T-cell (primary cell): ENCODE data around the gene MAPRE2. TPM values are rescaled to one million over a fixed set of nuclear protein-coding genes. Genes with fewer than 3 reads are reported as not detected.
A peak's percentile ranks its signal among the peaks of the same experiment; 100 is the strongest.

Experiments used
- ATAC-seq, 4 experiments: fragments of 200-7000 bp in 3 of 4; fragments of 150-1000 bp in 1 of 4; cut with Tn5 transposase; replicated peaks in 1 of 4; 1 replicate in 3 of 4; 2 replicates in 1 of 4; pipeline ENCODE4 v1.10.0; 2021; ENCODE audit warnings: moderate library complexity in 3 of 4, mild to moderate bottlenecking in 2 of 4, moderate number of reproducible peaks in 1 of 4
- CTCF ChIA-PET, 2 donors: fragments of 300-600 bp; sonication (Branson Sonifier 250); formaldehyde crosslinking; loops; one replicate each; lab custom pipeline; 2022; ENCODE audit warnings: antibody characterized with exemption in 2 of 2; lab: Charles Lee
- POLR2A ChIA-PET, 2 donors: fragments of 300-600 bp; sonication (Branson Sonifier 250); formaldehyde crosslinking; loops; one replicate each; lab custom pipeline; 2022; ENCODE audit warnings: antibody characterized with exemption in 2 of 2; lab: Charles Lee
- DNase-seq, 35 experiments: peaks; one replicate each; pipeline versions ENCODE4 v3.0.0 to v3.0.0-alpha.2; 2013 to 2023
- H3K27ac ChIP-seq: one replicate; pipeline ENCODE4 v1.5.1; 2013; ENCODE audit warnings: low read length
- H3K27me3 ChIP-seq, 2 experiments: replicated peaks in 1 of 2; 1 replicate in 1 of 2; 2 replicates in 1 of 2; pipeline versions ENCODE4 v1.6.1 to v1.7.0; 2013; ENCODE audit warnings: low read length in 1 of 2, mixed read lengths in 1 of 2; ENCODE audit not compliant: control insufficient read depth in 2 of 2, insufficient read depth in 2 of 2; ENCODE audit errors: extremely low read depth in 1 of 2
- H3K36me3 ChIP-seq, 2 donors: 1 replicate in 1 of 2; 2 replicates in 1 of 2; pipeline versions ENCODE4 v1.6.1 to v1.7.0; 2013; ENCODE audit warnings: low read length in 1 of 2; ENCODE audit not compliant: control insufficient read depth in 2 of 2, insufficient read depth in 1 of 2; ENCODE audit errors: extremely low read depth in 1 of 2
- H3K4me1 ChIP-seq, 2 experiments: 1 replicate in 1 of 2; 2 replicates in 1 of 2; pipeline versions ENCODE4 v1.6.1 to v1.7.0; 2013; ENCODE audit warnings: low read length in 2 of 2, mixed read lengths in 1 of 2; ENCODE audit not compliant: insufficient read depth in 2 of 2, control insufficient read depth in 1 of 2; ENCODE audit errors: extremely low read depth in 1 of 2
- H3K4me3 ChIP-seq, 2 donors: 1 replicate in 1 of 2; 2 replicates in 1 of 2; pipeline versions ENCODE4 v1.5.1 to v1.7.0; 2013; ENCODE audit warnings: mild to moderate bottlenecking in 2 of 2, low read length in 1 of 2, moderate library complexity in 1 of 2; ENCODE audit not compliant: control insufficient read depth in 1 of 2; ENCODE audit errors: extremely low read depth in 1 of 2
- H3K9me3 ChIP-seq: 2 replicates; pipeline ENCODE4 v1.7.0; 2013
- H3K27ac Mint-ChIP-seq, 2 donors: one replicate each; pipeline ENCODE4 v1.8.0; 2020 to 2021; ENCODE audit warnings: mild to moderate bottlenecking in 2 of 2, mixed read lengths in 2 of 2
- H3K27me3 Mint-ChIP-seq, 2 donors: one replicate each; pipeline ENCODE4 v1.8.0; 2021 to 2022; ENCODE audit warnings: mixed read lengths in 2 of 2
- H3K36me3 Mint-ChIP-seq: one replicate; pipeline ENCODE4 v1.8.0; 2021; ENCODE audit warnings: mixed read lengths
- H3K4me1 Mint-ChIP-seq, 3 donors: one replicate each; pipeline ENCODE4 v1.8.0; 2020 to 2022; ENCODE audit warnings: mixed read lengths in 3 of 3, mild to moderate bottlenecking in 1 of 3
- H3K4me3 Mint-ChIP-seq, 3 donors: one replicate each; pipeline ENCODE4 v1.8.0; 2020 to 2022; ENCODE audit warnings: mild to moderate bottlenecking in 3 of 3, mixed read lengths in 3 of 3, moderate library complexity in 3 of 3
- H3K9me3 Mint-ChIP-seq, 3 donors: one replicate each; pipeline ENCODE4 v1.8.0; 2020 to 2022; ENCODE audit warnings: mixed read lengths in 3 of 3
- WGBS: methylation state at CpG from one replicate; pipeline ENCODE4 v1.1.5; 2013; ENCODE audit warnings: missing lambda C conversion rate; ENCODE audit not compliant: insufficient coverage; 5-methylcytosine and 5-hydroxymethylcytosine counted together
- total RNA-seq, 35 experiments: library from RNA in 6 of 35; stranded (reverse) in 6 of 35; fragments of 120-200 nt in 1 of 35; gene quantifications; one replicate each; pipeline versions ENCODE4 v1.2.1 to v1.2.4 and lab custom pipeline; 2013 to 2026

The MAPRE2 gene
- total RNA-seq, 5 donors from 2014 or later (not counting 1 experiment from before 2014, with no cell fraction given), result 45.6 to 96.7 (median 53.9) TPM

- DNase-seq (no peak), ATAC-seq (no peak)
- whole genome bisulfite sequencing, result no CpG with 5 or more reads among the region's 5 CpGs
- ChIA-PET CTCF (interaction anchor here (1.1 to 7.5 kb wide), 3 partner anchors 15 to 80 kb away, joined by 3 to 152 read pairs (median 4); no protein-coding TSS in a partner anchor), POLR2A (interaction anchor here (0.6 to 4.9 kb wide), 7 partner anchors 15 to 454 kb away, joined by 3 to 161 read pairs (median 11); partner anchors contain the start of genes INO80C (in 1 of the 2), ZNF24 (in 1 of the 2) and ZSCAN30 (in 1 of the 2))
- no peaks in the 10 kb centered on the region for H3K9me3 Mint-ChIP-seq
- peak overlapping the region; percentile 98 for H3K27ac ChIP-seq
- peak overlapping the region in 1 of 2 donors; percentile 97 for H3K4me3 ChIP-seq
- no peaks in the 10 kb centered on the region for H3K36me3 ChIP-seq
- H3K4me1 ChIP-seq, result peaks cover 37 to 43% of the 10 kb centered on the region in 2 experiments
- H3K27me3 Mint-ChIP-seq, result no peaks in the 10 kb centered on the region
- peaks cover 80 to 90% (median 84%) of the 10 kb centered on the region in 3 donors for H3K4me1 Mint-ChIP-seq
- peak overlapping the region; percentile 96 to 98 for H3K27ac Mint-ChIP-seq
- H3K4me3 Mint-ChIP-seq, result peak overlapping the region; percentile 89 to 98 (median 90)
- H3K9me3 ChIP-seq, result no peaks in the 10 kb centered on the region
- H3K27me3 ChIP-seq, result no peaks in the 10 kb centered on the region
- H3K36me3 Mint-ChIP-seq, result peaks cover 4% of the 10 kb centered on the region
These were observed 2.0 kb downstream of the MAPRE2 start for GRCh38 chr18:35043207-35043606.

- POLR2A ChIA-PET, result interaction anchor here (0.7 to 3.0 kb wide), 4 partner anchors 15 to 39 kb away, joined by 3 to 16 read pairs (median 9); no protein-coding TSS in a partner anchor
- no peaks in the 10 kb centered on the region for H3K9me3 ChIP-seq
- Mint-ChIP-seq H3K27ac (peak overlapping the region; percentile 81 to 96), H3K9me3 (no peaks in the 10 kb centered on the region), H3K4me3 (peak overlapping the region; percentile 26 to 98 (median 59)), H3K27me3 (no peaks in the 10 kb centered on the region), H3K4me1 (peaks cover 85 to 94% (median 86%) of the 10 kb centered on the region in 3 donors), H3K36me3 (peaks cover 4% of the 10 kb centered on the region)
- no peaks in the 10 kb centered on the region for H3K27me3 ChIP-seq
- ATAC-seq, result no peak
- H3K4me1 ChIP-seq, result peaks cover 42 to 57% of the 10 kb centered on the region in 2 experiments
- H3K4me3 ChIP-seq, result peak overlapping the region in 1 of 2 donors; percentile 32
- H3K36me3 ChIP-seq, result no peaks in the 10 kb centered on the region
- WGBS, result 33% methylated on average over 3 of the region's 4 CpGs
- CTCF ChIA-PET, result interaction anchor here (0.7 to 3.3 kb wide), 5 partner anchors 15 to 78 kb away, joined by 3 to 24 read pairs (median 3); no protein-coding TSS in a partner anchor
- no peak for DNase-seq
- H3K27ac ChIP-seq, result peak overlapping the region; percentile 1
These were observed 3.9 kb downstream of the MAPRE2 start for GRCh38 chr18:35045121-35045520.

GRCh38 chr18:35045806-35046205, 4.6 kb downstream of the MAPRE2 start:
- ChIA-PET POLR2A (interaction anchor here (0.7 to 3.0 kb wide), 4 partner anchors 12 to 27 kb away, joined by 3 to 16 read pairs (median 10); no protein-coding TSS in a partner anchor), CTCF (interaction anchor here (0.6 to 3.3 kb wide), 3 partner anchors 16 to 99 kb away, joined by 3 to 24 read pairs (median 5); no protein-coding TSS in a partner anchor)
- DNase-seq, result no peak
- peaks cover 85 to 94% (median 86%) of the 10 kb centered on the region in 3 donors for H3K4me1 Mint-ChIP-seq
- Histone ChIP-seq H3K9me3 (no peaks in the 10 kb centered on the region), H3K4me3 (no peak overlapping the region), H3K27me3 (no peaks in the 10 kb centered on the region), H3K36me3 (no peaks in the 10 kb centered on the region), H3K4me1 (peaks cover 46 to 58% of the 10 kb centered on the region in 2 experiments), H3K27ac (no peak overlapping the region)
- 100% methylated on average over 1 of the region's 2 CpGs for WGBS
- no peak for ATAC-seq
- peak overlapping the region; percentile 81 to 96 for H3K27ac Mint-ChIP-seq
- peak overlapping the region in 2 of 3 donors; percentile 42 to 98 for H3K4me3 Mint-ChIP-seq
- peaks cover 4% of the 10 kb centered on the region for H3K36me3 Mint-ChIP-seq
- H3K27me3 Mint-ChIP-seq, result no peaks in the 10 kb centered on the region
- H3K9me3 Mint-ChIP-seq, result no peaks in the 10 kb centered on the region

GRCh38 chr18:35047697-35048292, 6.6 kb downstream of the MAPRE2 start:
- POLR2A ChIA-PET, result interaction anchor here in 1 of 2 donors (0.7 to 1.7 kb wide), 2 partner anchors 18 to 42 kb away, joined by 7 to 9 read pairs; no protein-coding TSS in a partner anchor
- H3K27ac Mint-ChIP-seq, result peak overlapping the region; percentile 76 to 96
- no peak overlapping the region for H3K4me3 Mint-ChIP-seq

GRCh38 chr18:35049111-35050027, 8.2 kb downstream of the MAPRE2 start:
- H3K27me3 ChIP-seq, result no peaks in the 10 kb centered on the region
- peaks cover 9% of the 10 kb centered on the region for H3K36me3 Mint-ChIP-seq
- no peak for DNase-seq
- CTCF ChIA-PET, result interaction anchor here (0.6 to 0.7 kb wide), 4 partner anchors 14 to 100 kb away, joined by 3 to 5 read pairs (median 4); no protein-coding TSS in a partner anchor
- H3K27me3 Mint-ChIP-seq, result no peaks in the 10 kb centered on the region
- no peaks in the 10 kb centered on the region for H3K36me3 ChIP-seq
- peak overlapping the region; percentile 58 to 68 (median 68) for H3K4me3 Mint-ChIP-seq
- H3K9me3 Mint-ChIP-seq, result no peaks in the 10 kb centered on the region
- H3K27ac ChIP-seq, result peak overlapping the region; percentile 43
- ATAC-seq, result peak in 1 of 4 experiments; percentile 12
- POLR2A ChIA-PET, result interaction anchor here (0.5 to 1.5 kb wide), 5 partner anchors 8 to 451 kb away, joined by 3 to 9 read pairs (median 4); partner anchors contain the start of genes MAPRE2 (in 1 of the 2) and ZSCAN30 (in 1 of the 2)
- peaks cover 85 to 87% (median 87%) of the 10 kb centered on the region in 3 donors for H3K4me1 Mint-ChIP-seq
- H3K4me1 ChIP-seq, result peaks cover 40 to 49% of the 10 kb centered on the region in 2 experiments
- H3K27ac Mint-ChIP-seq, result peak overlapping the region; percentile 86 to 89
- peak overlapping the region in 1 of 2 donors; percentile 44 for H3K4me3 ChIP-seq
- no CpG with 5 or more reads among the region's 8 CpGs for WGBS
- H3K9me3 ChIP-seq, result no peaks in the 10 kb centered on the region

More at GRCh38 chr18:35047697-35048292, 6.6 kb downstream of the MAPRE2 start:
- H3K4me3 ChIP-seq, result no peak overlapping the region
- no CpG with 5 or more reads among the region's 4 CpGs for WGBS
- no peaks in the 10 kb centered on the region for H3K9me3 ChIP-seq
- H3K4me1 ChIP-seq, result peaks cover 50 to 62% of the 10 kb centered on the region in 2 experiments
- H3K36me3 Mint-ChIP-seq, result peaks cover 8% of the 10 kb centered on the region
- DNase-seq (no peak), ATAC-seq (no peak)
- H3K27me3 ChIP-seq, result no peaks in the 10 kb centered on the region
- no peaks in the 10 kb centered on the region for H3K9me3 Mint-ChIP-seq
- peaks cover 92 to 93% (median 93%) of the 10 kb centered on the region in 3 donors for H3K4me1 Mint-ChIP-seq
- no peaks in the 10 kb centered on the region for H3K27me3 Mint-ChIP-seq
- no peaks in the 10 kb centered on the region for H3K36me3 ChIP-seq
- CTCF ChIA-PET, result interaction anchor here in 1 of 2 donors (0.5 to 0.8 kb wide), 3 partner anchors 43 to 441 kb away, joined by 3 to 5 read pairs (median 5); no protein-coding TSS in a partner anchor
- H3K27ac ChIP-seq, result no peak overlapping the region
